ENCODE results near the gene PISD.

PISD gene

GRCh38 chr22:31652911-31653684 is 8.9 kb downstream of the PISD start:
- no peak for DNase-seq (ENCODE audit: low read depth in 3 of 3)

GRCh38 chr22:31652088-31652487 is 9.9 kb downstream of the PISD start:
- DNase-seq (ENCODE audit: low read depth in 3 of 3): no peak

DNA sequence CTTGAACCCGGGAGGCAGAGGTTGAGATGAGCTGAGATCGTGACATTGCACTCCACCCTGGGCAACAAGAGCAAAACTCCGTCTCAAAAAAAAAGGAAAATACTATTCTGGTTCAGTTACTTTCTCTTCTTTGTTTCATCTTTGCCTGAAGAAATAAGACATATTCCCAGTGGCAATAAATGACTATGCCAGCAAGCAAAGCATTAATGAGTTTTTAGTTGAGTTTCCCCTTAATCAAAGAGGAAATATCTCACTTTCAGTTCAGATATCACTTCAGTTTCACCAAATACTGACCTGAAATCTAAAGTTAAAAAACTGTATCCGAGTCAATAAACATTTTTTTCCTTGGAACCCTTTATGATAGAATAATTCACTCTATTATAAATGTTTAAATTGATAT is 10.4 kb downstream of the PISD start:
- no peak for DNase-seq (ENCODE audit: low read depth in 3 of 3)

DNA sequence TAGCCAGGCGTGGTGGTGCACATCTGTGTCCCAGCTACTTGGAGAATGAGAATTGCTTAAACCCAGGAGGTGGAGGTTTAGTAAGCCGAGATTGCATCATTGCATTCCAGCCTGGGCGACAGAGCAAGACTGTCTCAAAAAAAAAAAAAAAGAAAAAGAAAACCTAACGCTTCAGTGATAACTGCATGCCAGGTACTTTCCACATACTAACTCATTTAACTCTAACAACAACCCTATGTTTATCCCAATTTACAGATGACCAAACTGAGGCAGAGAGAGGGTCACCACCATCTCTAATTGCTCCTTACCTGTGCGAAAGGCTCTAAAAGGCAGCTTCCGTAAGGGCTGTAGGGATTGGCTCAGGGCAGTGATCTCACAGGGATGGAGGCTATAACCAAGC is 11.6 kb downstream of the PISD start:
- no peak for DNase-seq (ENCODE audit: low read depth in 3 of 3)

DNA sequence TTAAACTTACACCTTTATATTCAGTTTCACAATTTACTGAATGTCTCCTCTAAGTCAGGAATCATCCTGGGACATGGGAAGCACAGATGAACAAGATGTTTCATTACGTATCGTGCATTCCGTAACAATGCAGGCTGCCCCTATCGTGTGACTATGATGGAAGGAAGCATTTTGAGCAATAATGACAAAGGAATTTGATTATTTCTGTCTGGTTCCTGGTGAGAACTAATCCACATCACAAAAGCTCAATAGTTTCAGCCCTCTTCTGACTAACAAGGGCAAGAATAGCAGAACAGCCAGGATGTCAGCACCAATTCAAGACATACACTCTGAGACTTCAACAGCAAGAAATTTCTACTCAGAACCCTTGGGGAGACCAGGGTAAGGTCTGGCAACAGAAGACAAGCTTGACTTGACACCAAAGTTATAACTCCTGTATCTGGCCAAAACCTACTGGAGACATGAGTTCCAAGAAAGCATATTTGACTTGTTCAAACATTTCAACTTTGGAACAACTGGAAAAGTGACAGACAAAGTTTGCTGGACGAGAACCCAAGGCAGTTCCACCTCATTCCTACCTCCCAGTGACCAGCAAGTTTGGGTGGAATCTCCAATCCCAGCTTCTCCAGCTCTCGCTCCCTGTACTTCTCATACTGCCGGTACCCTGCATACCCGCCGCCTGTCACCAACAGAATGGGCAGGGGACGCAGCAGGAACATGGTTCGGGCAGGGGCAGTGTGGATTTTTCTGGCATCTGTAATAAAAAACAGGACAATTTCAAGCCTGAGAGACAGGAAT is 14.3 kb downstream of the PISD start:
- no peak for DNase-seq (ENCODE audit: low read depth in 3 of 3)

DNA sequence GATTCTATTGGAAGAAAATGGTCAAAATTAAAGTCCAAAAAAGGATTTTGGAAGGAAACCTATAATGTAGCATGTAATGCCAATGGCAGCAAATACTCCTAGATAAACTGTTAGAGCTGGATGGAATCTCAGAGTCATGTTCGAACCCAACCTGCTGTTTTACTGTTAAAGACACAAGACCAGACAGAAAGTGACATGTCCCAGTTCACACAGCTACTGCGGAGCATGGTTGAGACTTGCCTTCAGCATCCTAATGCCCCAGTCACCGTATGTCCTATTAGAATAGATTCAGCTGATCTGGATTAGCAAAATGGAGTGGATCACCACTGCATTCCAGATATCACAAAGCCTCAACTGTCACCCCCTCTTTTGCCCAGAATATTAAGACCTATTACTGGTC is 14.9 kb downstream of the PISD start:
- no peak for DNase-seq (ENCODE audit: low read depth in 3 of 3)

GRCh38 chr22:31646186-31647019 is 15.6 kb downstream of the PISD start:
- DNase-seq (ENCODE audit: low read depth in 3 of 3): peak in 1 of 3 experiments; percentile 31

- DNase-seq (ENCODE audit: low read depth in 3 of 3): no peak
These were observed 22.5 kb downstream of the PISD start for GRCh38 chr22:31639436-31640039.

GRCh38 chr22:31637891-31638618 is 24.0 kb downstream of the PISD start:
- DNase-seq (ENCODE audit: low read depth in 3 of 3): no peak

DNA sequence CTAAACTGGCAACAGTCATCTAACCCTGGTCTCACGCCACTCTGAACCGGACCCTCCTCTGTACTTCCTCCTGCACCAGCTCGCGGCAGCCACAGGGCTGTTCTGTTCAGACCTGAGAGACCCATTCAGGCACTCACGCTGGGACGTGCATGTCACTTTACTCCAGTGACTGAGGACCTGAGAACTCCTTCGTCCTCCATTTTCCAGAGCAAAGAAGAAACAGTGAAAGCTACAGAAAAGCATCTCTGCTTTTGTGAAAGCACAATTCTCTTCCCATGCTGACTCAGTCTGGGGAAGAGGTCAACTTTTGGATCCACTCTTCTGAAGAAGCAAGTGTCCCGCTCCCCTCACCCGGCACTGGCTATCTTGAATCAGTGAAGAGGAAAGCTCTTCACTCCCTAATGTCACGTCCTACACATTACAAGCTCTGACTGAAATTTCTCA is 24.5 kb downstream of the PISD start:
- DNase-seq (ENCODE audit: low read depth in 3 of 3): no peak

DNA sequence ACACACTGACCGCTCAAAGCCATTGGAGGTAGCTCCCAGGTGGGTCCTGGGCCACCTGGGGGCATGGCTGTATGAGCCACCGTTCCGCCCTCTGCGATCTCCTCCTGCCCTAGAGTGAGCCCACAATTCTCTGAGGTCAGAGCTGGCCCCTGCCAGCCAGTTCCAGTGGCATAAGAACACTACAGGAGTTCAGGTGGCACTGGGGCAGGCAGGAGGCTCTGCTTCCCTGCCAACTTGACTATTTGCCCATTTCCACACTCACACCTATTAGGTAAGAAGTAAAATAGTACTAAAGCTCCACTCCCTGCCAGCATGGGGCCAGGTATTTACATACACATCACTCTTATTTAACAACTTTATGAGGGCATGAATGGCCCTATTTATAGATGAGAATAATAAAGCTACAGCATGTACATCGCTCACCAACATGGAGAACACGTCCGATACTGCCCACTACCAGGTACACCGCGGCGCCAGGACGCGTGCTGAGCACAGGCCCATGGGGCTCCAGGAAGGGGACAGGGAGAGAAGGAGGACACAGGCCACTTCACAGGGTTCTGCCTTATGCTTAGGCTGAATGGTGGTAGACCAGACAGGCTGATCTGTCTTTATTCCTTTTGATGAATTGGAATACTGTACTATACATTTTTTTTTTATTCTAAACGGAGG is 26.2 kb downstream of the PISD start:
- DNase-seq (ENCODE audit: low read depth in 3 of 3): no peak

- no peak for DNase-seq (ENCODE audit: low read depth in 3 of 3)
These were observed 30.6 kb downstream of the PISD start for GRCh38 chr22:31631436-31631835.

- peak; percentile 70 to 84 (median 79) for DNase-seq (ENCODE audit: low read depth in 3 of 3)
These were observed 31.4 kb downstream of the PISD start for GRCh38 chr22:31630331-31631329.

DNA sequence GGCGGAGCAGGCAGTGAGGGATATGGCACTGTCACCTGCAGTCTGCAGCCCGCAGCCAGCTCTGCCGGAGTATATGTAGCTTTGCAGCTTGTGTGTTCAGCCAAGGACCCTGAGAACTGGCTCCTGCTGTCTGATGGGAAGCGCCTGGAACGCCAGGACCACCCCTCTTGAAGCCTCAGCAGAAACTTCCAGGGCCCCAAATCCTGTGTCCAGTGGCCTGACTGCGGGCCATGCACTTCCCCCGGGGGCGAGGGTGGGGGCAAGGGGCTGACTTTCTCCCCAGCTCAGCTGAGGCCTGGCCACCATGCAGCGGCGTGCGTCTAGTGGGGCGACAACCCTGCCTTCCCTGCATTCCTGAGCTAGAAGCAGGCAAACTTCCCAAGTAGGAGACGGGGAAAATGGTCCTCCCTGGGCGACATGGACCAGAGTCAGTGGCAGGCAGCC is 32.3 kb downstream of the PISD start:
- no peak for DNase-seq (ENCODE audit: low read depth in 3 of 3)

DNA sequence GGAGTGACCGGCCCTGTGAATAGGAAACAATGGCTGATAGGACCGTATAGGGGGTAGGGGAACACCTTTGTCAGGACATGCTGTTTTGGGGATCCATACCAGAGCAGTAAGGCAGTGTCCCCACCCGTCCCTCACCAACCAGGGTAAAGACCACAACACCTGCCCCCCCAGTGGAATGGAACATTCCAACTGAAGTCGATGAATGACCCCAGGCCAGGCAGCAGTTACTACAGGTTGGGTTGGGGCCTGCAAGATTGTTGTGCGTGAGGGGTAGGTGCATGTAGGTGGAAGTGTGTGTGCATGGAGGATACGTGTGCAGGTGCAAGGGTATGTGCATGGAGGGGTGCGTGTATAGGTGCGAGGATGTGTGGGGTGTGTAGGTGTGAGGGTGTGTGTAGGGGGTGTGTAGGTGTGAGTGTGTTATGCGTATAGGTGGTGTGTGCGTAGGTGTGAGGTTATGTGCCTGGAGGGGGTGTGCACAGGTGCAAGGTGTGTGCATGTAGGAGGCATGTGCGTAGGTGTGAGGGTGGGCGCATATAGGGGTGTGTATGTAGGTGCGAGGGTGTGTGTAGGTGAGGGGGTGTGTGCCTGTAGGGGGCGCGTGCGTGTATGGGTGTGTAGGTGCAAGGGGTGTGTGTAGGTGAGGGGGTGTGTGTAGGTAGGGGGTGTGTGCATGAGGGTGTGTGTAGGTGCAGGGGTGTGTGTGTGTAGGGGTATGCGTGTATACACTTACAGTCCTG is 32.9 kb downstream of the PISD start:
- DNase-seq (ENCODE audit: low read depth in 3 of 3): peak in 2 of 3 experiments; percentile 23 to 28

- no peak for DNase-seq (ENCODE audit: low read depth in 3 of 3)
These were observed 33.7 kb downstream of the PISD start for GRCh38 chr22:31628362-31628761.

GRCh38 chr22:31627223-31627731 is 34.7 kb downstream of the PISD start:
- DNase-seq (ENCODE audit: low read depth in 3 of 3): no peak
